Omental fat pad (tissue), 4 donors: Measurements from ENCODE around the gene PARD6G. TPM values are rescaled to one million over a fixed set of nuclear protein-coding genes. Genes with fewer than 3 reads are reported as not detected.

Experiments
- ATAC-seq: fragments of 150-250 bp; one replicate; pipeline ENCODE4 v1.9.1; 2016; ENCODE audit warnings: mild to moderate bottlenecking, moderate library complexity; ENCODE audit not compliant: low FRiP score
- DNase-seq: peaks from one replicate; pipeline ENCODE4 v3.0.0-alpha.2; 2019; ENCODE audit warnings: low spot score
- CTCF ChIP-seq, 3 donors: fragments of 450-650 bp; IDR thresholded peaks; one replicate each; pipeline ENCODE4 v1.5.1; 2016 to 2017; ENCODE audit warnings: antibody characterized with exemption in 3 of 3, mild to moderate bottlenecking in 3 of 3, moderate library complexity in 2 of 3
- total RNA-seq, 4 donors: library from RNA; depleted of rRNA; stranded (reverse); fragments of >200 nt; gene quantifications; one replicate each; pipeline ENCODE4 v1.1.0, GENCODE V29; 2016

PARD6G gene
- total RNA-seq, 4 donors from 2014 or later: 2.1 to 8.5 (median 3.4) TPM

- no peak for TF ChIP-seq CTCF (IDR thresholded peaks at IDR 0.05)
- DNase-seq (no peak), ATAC-seq (no peak)
Observed at GRCh38 chr18:80158365-80158764, 88.9 kb downstream of the PARD6G start.

- DNase-seq (peak; percentile 95), ATAC-seq (no peak)
- peak in 1 of 3 donors; percentile 49 for TF ChIP-seq CTCF (IDR thresholded peaks at IDR 0.05)
Observed at GRCh38 chr18:80157708-80158343, 89.5 kb downstream of the PARD6G start.

- ATAC-seq (no peak), DNase-seq (no peak)
- TF ChIP-seq CTCF (IDR thresholded peaks at IDR 0.05): no peak
Observed at GRCh38 chr18:80154293-80154692, 93.0 kb downstream of the PARD6G start.

DNA sequence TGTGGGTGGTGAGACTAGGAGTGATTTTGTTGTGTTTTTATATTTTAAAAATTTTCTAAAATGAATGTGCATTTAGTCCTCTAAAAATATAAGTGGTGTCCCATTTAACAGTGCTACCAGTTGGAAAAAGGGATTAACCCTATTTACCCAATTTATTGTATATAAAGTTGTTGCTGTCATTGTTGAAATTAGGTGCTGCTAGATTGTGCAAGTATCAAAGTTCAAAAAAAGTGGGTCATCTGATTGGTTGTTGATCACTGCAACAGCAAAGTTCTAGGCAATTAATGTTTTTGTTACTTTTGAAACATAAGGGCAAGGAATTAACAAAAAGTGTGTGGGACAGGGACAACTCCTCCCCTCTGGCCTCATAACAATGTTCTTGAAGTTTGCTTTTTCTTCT lies 97.6 kb downstream of the PARD6G start:
- DNase-seq: no peak
- TF ChIP-seq CTCF (IDR thresholded peaks at IDR 0.05): no peak
- no peak for ATAC-seq

DNA sequence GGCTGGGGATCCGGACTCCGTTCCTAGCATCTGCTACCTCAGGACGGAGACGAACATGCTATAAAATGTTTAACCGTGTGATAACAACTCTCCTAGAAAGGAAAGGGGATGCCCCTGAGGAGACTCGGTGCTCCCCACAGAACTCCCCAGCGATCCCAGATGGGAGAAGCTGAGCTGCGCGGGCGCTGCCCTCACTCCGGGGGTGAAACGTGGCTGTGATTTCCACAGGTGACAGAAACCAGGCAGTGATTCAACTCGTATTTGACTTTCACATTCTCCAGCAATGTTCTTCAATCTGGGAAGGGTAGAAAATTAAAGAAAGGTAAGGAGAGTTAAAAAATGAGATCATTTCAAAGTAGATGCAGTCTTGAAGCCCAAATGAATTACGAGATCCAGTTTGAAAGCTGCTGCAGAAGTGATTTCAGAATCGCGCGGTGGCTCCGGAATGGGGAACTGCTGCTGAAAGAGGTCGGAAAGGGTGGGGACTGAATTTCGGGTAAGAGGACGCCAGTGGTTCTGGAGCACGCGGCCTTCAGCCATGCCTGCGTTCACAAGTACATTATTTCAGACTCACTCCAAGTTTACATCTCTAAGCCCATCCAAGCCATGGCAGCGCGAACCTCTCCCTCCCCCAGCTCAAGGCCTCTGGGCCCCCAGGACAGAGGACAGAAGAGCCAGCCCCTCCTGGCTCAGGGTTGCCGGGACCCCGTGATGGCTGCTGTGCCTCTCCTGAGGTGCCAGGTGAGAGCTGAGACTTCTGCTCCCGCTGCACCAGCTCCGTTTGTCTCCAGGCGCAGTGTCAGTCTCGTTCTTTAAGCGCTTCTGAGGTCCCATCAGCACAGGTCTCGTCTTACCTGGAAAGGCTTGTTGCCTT lies 98.8 kb downstream of the PARD6G start:
- TF ChIP-seq CTCF (IDR thresholded peaks at IDR 0.05): no peak
- ATAC-seq: no peak

GRCh38 chr18:80147418-80148325 lies 99.6 kb downstream of the PARD6G start:
- no peak for TF ChIP-seq CTCF (IDR thresholded peaks at IDR 0.05)
- ATAC-seq (peak; percentile 86), DNase-seq (peak; percentile 79)

More for the DNA sequence above, 98.8 kb downstream of the PARD6G start:
- no peak for DNase-seq
